SJSA1 (cell line): ENCODE measurements around the gene ZNF653. TPM values are rescaled to one million over a fixed set of nuclear protein-coding genes. Genes with fewer than 3 reads are reported as not detected.

Source experiments
- DNase-seq, 2 experiments: peaks; one replicate each; pipeline ENCODE4 v3.0.0-alpha.2; 2015 to 2020; ENCODE audit warnings: low spot score in 2 of 2, low read depth in 1 of 2
- H3K27ac ChIP-seq: fragments of 250-450 bp; sonication (Bioruptor Pico); 2 replicates; pipeline ENCODE4 v1.5.1; 2020; ENCODE audit warnings: mild to moderate bottlenecking, moderate library complexity
- H3K27me3 ChIP-seq: fragments of 250-450 bp; sonication (Bioruptor Pico); replicated peaks from 2 replicates; pipeline ENCODE4 v1.5.1; 2020; ENCODE audit warnings: mild to moderate bottlenecking, moderate library complexity
- H3K36me3 ChIP-seq: fragments of 250-450 bp; sonication (Bioruptor Pico); 2 replicates; pipeline ENCODE4 v1.5.1; 2020; ENCODE audit warnings: mild to moderate bottlenecking
- H3K4me1 ChIP-seq: fragments of 250-450 bp; sonication (Bioruptor Pico); replicated peaks from 2 replicates; pipeline ENCODE4 v1.6.1; 2021; ENCODE audit warnings: mild to moderate bottlenecking
- H3K4me3 ChIP-seq: fragments of 250-450 bp; sonication (Bioruptor Pico); 2 replicates; pipeline ENCODE4 v1.5.1; 2020; ENCODE audit warnings: mild to moderate bottlenecking
- H3K9me3 ChIP-seq: fragments of 250-450 bp; sonication (Bioruptor Pico); replicated peaks from 2 replicates; pipeline ENCODE4 v1.5.1; 2020; ENCODE audit warnings: mild to moderate bottlenecking
- total RNA-seq: library from RNA; depleted of rRNA; stranded (reverse); fragments of >200 nt; shearing (Covaris generic); gene quantifications from 2 replicates; pipeline ENCODE4 v1.2.3, GENCODE V29; 2014

ZNF653 gene
- total RNA-seq, 1 experiment from 2014 or later = 4.8 TPM

- Histone ChIP-seq H3K27me3 (no peaks in the 10 kb centered on the region), H3K4me1 (peaks cover 40% of the 10 kb centered on the region), H3K36me3 (no peaks in the 10 kb centered on the region), H3K9me3 (no peaks in the 10 kb centered on the region), H3K27ac (peak within 1 kb of the TSS; percentile 33), H3K4me3 (peak within 1 kb of the TSS; percentile 29)
- DNase-seq = peak; percentile 74 to 76
These were observed 32.8 kb upstream of the ZNF653 start, which contains the start of gene CNN1 for GRCh38 chr19:11538232-11539036. TSS of gene CNN1 (plus strand) at chr19:11538851. CDS start at chr19:11538928, 77 bp downstream.

GRCh38 chr19:11535792-11536595, 30.4 kb upstream of the ZNF653 start:
- peak overlapping the region; percentile 33 for H3K4me3 ChIP-seq
- H3K27ac ChIP-seq = peak overlapping the region; percentile 84
- DNase-seq = peak; percentile 92 to 97
- H3K4me1 ChIP-seq = peaks cover 62% of the 10 kb centered on the region
- H3K36me3 ChIP-seq = no peaks in the 10 kb centered on the region
- H3K9me3 ChIP-seq = no peaks in the 10 kb centered on the region
- no peaks in the 10 kb centered on the region for H3K27me3 ChIP-seq

GRCh38 chr19:11534948-11535347, 29.3 kb upstream of the ZNF653 start:
- peaks cover 60% of the 10 kb centered on the region for H3K4me1 ChIP-seq
- H3K27me3 ChIP-seq = no peaks in the 10 kb centered on the region
- H3K9me3 ChIP-seq = no peaks in the 10 kb centered on the region
- H3K36me3 ChIP-seq = no peaks in the 10 kb centered on the region
- H3K27ac ChIP-seq = no peak overlapping the region
- H3K4me3 ChIP-seq = no peak overlapping the region
- DNase-seq = no peak

GRCh38 chr19:11534538-11534937, 28.9 kb upstream of the ZNF653 start:
- DNase-seq = no peak
- Histone ChIP-seq H3K27ac (no peak overlapping the region), H3K4me3 (no peak overlapping the region), H3K9me3 (no peaks in the 10 kb centered on the region), H3K4me1 (peaks cover 58% of the 10 kb centered on the region), H3K36me3 (no peaks in the 10 kb centered on the region), H3K27me3 (no peaks in the 10 kb centered on the region)

GRCh38 chr19:11530432-11530831, 24.8 kb upstream of the ZNF653 start:
- H3K36me3 ChIP-seq = no peaks in the 10 kb centered on the region; the same call in 1 of the 2 replicates
- H3K27ac ChIP-seq = no peak overlapping the region
- no peaks in the 10 kb centered on the region for H3K27me3 ChIP-seq
- H3K4me1 ChIP-seq = peaks cover 41% of the 10 kb centered on the region
- no peak for DNase-seq
- H3K4me3 ChIP-seq = no peak overlapping the region
- H3K9me3 ChIP-seq = no peaks in the 10 kb centered on the region

GRCh38 chr19:11528551-11529341, 23.1 kb upstream of the ZNF653 start, which contains the start of gene ECSIT:
TSS of gene ECSIT (minus strand) at chr19:11529134. CDS start at chr19:11519170, 9,964 bp downstream.
- H3K4me1 ChIP-seq = peaks cover 37% of the 10 kb centered on the region
- DNase-seq = peak; percentile 99
- no peaks in the 10 kb centered on the region for H3K27me3 ChIP-seq
- peak within 1 kb of the TSS; percentile 73 for H3K27ac ChIP-seq
- peak within 1 kb of the TSS; percentile 81 for H3K4me3 ChIP-seq
- peaks cover under 1% of the 10 kb centered on the region for H3K36me3 ChIP-seq
- H3K9me3 ChIP-seq = no peaks in the 10 kb centered on the region

GRCh38 chr19:11519138-11519537, 13.5 kb upstream of the ZNF653 start:
- Histone ChIP-seq H3K27me3 (no peaks in the 10 kb centered on the region), H3K36me3 (peaks cover 10% of the 10 kb centered on the region), H3K9me3 (no peaks in the 10 kb centered on the region), H3K4me3 (no peak overlapping the region), H3K4me1 (no peaks in the 10 kb centered on the region), H3K27ac (no peak overlapping the region)
- no peak for DNase-seq

GRCh38 chr19:11513946-11514345, 8.3 kb upstream of the ZNF653 start:
- Histone ChIP-seq H3K4me1 (no peaks in the 10 kb centered on the region), H3K9me3 (no peaks in the 10 kb centered on the region), H3K4me3 (no peak overlapping the region), H3K27ac (no peak overlapping the region), H3K27me3 (no peaks in the 10 kb centered on the region), H3K36me3 (peaks cover 10% of the 10 kb centered on the region)
- DNase-seq = no peak

- H3K4me3 ChIP-seq = no peak overlapping the region
- peaks cover 4% of the 10 kb centered on the region; the same call in 1 of the 2 replicates for H3K36me3 ChIP-seq
- H3K27ac ChIP-seq = no peak overlapping the region
- H3K27me3 ChIP-seq = no peaks in the 10 kb centered on the region
- peaks cover 6% of the 10 kb centered on the region for H3K4me1 ChIP-seq
- no peaks in the 10 kb centered on the region for H3K9me3 ChIP-seq
- no peak for DNase-seq
These were observed 4.8 kb upstream of the ZNF653 start for GRCh38 chr19:11510444-11510843.

- Histone ChIP-seq H3K4me1 (peaks cover 11% of the 10 kb centered on the region), H3K36me3 (peaks cover 7% of the 10 kb centered on the region; the same call in 1 of the 2 replicates), H3K27ac (no peak overlapping the region), H3K4me3 (no peak overlapping the region), H3K9me3 (no peaks in the 10 kb centered on the region), H3K27me3 (no peaks in the 10 kb centered on the region)
- DNase-seq = no peak
These were observed 1.9 kb upstream of the ZNF653 start for GRCh38 chr19:11507370-11508078.

- H3K36me3 ChIP-seq = peaks cover 7% of the 10 kb centered on the region; the same call in 1 of the 2 replicates
- DNase-seq = no peak
- H3K27me3 ChIP-seq = no peaks in the 10 kb centered on the region
- H3K4me1 ChIP-seq = peaks cover 11% of the 10 kb centered on the region
- H3K27ac ChIP-seq = no peak overlapping the region
- H3K4me3 ChIP-seq = no peak overlapping the region
- H3K9me3 ChIP-seq = no peaks in the 10 kb centered on the region
These were observed 1.3 kb upstream of the ZNF653 start for GRCh38 chr19:11506967-11507366.

- DNase-seq = no peak
- H3K36me3 ChIP-seq = 0 out of 2 replicates have a peak, but pooled peaks cover 7% of the 10 kb centered on the region
- H3K4me1 ChIP-seq = peaks cover 11% of the 10 kb centered on the region
- H3K27me3 ChIP-seq = no peaks in the 10 kb centered on the region
- H3K4me3 ChIP-seq = peak overlapping the region; percentile 77
- H3K9me3 ChIP-seq = no peaks in the 10 kb centered on the region
- peak overlapping the region; percentile 78 for H3K27ac ChIP-seq
These were observed 489 bp upstream of the ZNF653 start for GRCh38 chr19:11506101-11506555.
